HG02759 (cell line): ENCODE data around the gene ZNF385A.
"Not testable (repeated sequence)": the region's sequence is repeated elsewhere in the genome, so short reads cannot be mapped to it uniquely, and the experiment has no call there.

Source experiments
- ATAC-seq: cut with Tn5 transposase; IDR thresholded peaks from one replicate; pipeline ENCODE4 v1.9.1; 2021; ENCODE audit warnings: mild to moderate bottlenecking, moderate library complexity; ENCODE audit not compliant: unreplicated experiment

ZNF385A gene

DNA sequence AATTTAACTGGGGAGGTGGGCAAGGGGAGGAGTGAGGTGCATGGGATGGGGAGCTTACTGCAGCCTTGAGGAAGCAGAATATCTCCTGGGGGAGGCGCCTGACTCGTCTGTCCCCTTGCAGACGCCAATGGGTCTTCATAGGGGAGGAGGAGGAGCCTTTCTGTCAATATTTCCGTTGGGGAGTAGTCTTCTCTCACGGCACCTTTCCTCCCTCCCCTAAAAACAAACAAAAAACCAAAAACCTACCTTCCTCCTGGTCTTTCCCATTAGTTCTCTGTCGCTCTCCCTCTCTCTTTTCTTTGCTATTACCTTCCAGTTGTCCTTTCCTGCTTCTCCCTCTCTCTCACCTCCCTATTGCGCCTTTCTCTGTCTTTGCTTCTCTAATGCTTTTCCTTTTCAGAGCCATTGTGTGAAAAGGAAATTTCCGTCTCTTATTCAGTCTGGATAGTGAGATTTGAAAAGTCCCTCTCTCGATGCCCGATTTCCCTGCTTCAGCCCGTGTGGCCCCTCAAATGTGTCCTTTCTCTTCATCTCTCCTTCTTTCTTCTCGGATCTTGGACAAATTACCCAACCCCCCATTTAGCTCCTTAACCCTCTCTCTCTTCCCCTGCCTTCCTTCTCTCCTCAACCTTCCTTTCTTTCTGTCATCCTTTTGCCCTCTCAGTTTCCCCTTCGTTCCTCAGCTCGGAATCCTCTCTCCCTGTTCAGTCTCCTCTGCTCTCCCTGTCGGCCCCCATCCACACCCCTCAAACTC lies 26.2 kb downstream of the ZNF385A start:
- ATAC-seq: no peak

- ATAC-seq: no peak
These were observed 26.9 kb downstream of the ZNF385A start for GRCh38 chr12:54357506-54358190.

GRCh38 chr12:54356951-54357356 lies 27.6 kb downstream of the ZNF385A start:
- ATAC-seq: no peak

DNA sequence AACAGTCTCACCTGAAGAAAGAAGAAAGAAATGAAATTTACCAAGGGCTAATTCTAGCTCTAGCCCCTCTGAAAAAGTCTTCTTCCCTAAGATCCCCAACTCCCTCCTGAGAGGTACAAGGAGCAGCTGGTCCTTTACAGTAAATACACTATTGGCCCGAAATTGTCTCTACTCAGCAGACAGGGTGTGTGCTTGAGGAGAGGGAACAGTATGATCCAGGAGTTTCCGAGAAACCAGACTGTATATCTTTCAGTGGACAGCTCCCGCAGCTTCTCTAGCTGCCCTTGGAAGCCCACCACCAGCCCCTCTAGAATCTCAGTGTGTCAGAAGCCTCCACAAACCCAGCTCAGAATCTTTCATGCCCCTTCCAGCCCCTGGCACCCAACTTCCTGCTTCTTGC lies 28.3 kb downstream of the ZNF385A start:
- ATAC-seq: no peak

GRCh38 chr12:54355104-54355815 lies 29.3 kb downstream of the ZNF385A start:
- ATAC-seq: no peak

- ATAC-seq: not testable (repeated sequence)
These were observed 30.3 kb downstream of the ZNF385A start for GRCh38 chr12:54354271-54354670.

DNA sequence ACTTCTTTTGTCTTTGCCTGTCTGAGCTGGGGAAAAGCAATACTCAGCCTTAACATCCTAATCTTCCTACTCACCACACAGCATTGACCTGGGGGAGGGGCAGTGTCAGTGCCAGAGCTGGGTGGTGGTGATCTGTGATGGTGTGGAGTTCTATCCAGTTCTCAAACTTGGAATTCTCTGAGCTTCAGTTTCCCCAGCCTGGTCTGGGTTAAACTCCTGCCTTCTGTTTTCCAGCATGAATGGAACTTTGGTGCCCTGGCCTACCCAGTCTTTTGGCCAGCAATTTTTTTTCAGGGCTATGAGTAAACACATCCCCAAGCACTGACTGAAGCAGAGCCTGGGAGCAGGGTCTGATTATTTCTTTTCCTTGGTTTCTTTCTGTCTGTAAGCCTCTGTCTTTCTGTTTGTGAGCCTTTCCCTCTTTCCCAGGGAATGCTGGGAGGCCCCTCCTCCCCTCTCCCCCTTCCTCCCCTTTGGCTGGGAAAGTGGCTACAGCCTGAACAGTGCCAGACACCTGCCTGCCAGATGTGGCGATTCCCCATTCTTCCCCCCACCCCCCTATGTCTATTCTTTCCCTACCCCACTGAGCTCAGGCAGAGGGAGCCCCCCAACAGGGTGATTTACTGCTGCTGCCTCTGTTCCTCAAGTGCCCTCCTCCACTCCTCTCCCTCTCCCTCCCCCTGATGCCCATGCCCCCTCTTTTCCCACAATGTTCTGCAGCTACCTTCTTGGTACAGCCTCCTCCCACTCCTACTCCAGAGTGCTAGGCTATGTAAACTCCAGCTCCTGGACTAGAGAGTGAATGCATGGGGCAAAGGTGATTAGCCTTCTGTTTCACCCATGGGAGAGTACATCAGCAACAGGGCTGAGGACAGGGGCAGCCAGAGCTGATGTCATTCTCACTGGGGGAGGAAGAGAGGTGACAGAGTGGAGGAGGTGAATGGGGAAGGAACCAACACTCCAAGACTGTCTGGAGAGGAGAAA lies 31.4 kb downstream of the ZNF385A start:
- no peak for ATAC-seq

DNA sequence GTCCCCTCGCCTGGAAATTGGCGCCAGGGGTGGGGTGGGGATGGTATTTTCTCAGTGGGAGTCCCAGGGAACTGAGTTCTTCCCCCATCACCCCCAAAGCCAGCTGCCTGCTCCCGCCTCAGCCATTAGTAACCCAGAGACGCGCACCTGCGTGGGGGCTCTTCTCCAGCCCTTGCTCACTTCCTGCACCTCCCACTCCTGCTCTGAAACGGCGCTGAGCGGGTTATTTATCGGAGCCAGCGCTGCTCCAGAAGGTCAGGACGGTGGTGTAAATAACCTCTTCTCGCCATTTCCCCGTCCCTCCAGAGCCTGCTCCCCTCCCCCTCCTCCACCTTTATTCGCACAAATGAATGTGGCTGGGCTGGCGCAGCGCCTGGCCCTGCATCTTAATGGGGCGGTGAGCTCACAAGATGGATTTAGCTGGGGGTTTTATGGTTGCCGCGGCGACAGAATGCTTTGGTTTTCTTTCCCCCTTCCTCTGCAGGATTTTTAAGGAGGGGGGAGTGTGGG lies 32.5 kb downstream of the ZNF385A start:
- ATAC-seq: no peak

- no peak for ATAC-seq
These were observed 33.2 kb downstream of the ZNF385A start for GRCh38 chr12:54351341-54351740.

DNA sequence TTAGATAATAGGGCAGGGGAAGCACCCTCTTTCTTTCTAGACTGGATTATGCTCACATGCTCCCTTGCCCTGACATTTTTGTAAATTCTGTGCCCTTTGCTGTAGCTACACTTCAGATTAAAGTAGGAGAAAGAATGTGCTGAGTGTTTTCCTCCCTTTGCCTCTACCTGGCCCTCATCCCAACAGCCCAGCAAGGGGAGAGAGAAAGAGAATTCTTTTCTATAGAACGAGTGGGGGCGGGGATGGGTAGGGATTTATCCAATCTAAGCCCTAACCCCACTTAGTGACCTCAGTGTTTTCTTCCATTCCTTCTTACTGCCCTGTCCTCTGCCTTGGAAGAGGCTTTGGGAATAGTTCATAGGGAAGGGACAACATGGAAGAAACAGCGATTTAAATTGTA lies 33.8 kb downstream of the ZNF385A start:
- no peak for ATAC-seq

DNA sequence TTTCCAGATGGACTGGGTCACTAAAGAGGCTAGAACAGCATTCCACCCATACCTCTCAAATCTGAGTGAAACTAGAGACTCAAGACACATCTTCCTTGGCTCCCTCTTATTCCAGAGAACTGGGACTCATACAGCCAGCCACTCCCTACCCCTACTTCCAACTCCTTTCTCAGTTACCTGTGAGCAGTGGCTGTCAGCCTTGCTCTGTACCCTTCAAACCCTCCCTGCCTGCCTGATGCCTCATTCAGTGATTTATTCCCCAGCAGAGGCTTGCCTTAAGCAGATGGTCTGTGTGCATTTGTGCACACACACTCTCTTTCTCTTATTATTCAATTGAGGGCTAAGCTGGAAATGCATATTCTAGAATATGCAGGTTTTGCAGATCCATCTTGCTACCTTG lies 34.9 kb downstream of the ZNF385A start:
- ATAC-seq: no peak

DNA sequence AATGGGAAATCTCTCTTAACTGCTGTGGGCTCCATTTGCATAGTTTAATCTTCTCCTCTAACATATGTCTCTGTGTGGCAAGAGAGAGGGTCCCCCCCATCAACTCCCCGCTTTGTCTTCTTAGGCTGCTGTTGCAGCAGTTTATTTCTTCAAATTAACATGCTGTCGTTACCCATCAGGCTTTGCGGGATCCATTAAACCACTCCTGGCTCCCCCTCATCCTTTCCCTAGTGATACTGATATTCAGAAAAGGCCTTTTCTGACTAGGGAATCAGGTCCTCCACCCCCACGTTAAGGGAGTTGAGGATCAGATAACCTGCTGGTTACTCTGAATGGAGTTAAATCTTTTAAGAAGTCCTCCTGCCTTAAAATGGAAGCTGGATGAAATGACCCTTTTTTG lies 35.5 kb downstream of the ZNF385A start:
- ATAC-seq: no peak

- ATAC-seq: no peak
These were observed 42.9 kb downstream of the ZNF385A start for GRCh38 chr12:54341378-54342300.

- ATAC-seq: no peak
These were observed 43.7 kb downstream of the ZNF385A start for GRCh38 chr12:54340846-54341245.

DNA sequence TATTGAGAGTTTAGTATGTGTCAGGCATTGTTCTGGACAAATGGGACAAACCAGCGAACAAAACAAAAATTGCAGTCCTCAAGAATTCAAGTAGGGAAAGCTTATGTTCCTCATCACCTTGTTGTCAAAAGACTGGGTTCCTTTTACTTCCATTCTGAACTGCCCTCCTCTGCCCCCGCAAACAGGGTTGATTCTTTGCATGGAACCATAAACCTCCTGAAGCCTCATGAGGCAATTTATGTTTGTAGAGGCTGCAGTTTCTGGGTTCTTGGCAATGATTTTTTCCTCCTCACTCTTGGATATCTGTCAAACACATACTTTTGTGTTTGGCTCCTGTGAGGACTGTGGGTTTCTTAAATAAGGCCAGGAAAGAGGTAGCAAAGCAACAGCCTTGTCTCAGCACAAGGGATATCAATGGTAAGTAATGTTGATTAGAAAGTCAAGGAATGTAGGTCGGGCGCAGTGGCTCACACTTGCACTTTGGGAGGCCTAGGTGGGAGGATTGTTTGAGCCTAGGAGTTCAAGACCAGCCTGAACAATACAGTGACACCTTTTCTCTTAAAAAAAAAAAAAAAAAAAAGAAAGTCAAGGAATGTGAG lies 45.7 kb downstream of the ZNF385A start:
- ATAC-seq: no peak

DNA sequence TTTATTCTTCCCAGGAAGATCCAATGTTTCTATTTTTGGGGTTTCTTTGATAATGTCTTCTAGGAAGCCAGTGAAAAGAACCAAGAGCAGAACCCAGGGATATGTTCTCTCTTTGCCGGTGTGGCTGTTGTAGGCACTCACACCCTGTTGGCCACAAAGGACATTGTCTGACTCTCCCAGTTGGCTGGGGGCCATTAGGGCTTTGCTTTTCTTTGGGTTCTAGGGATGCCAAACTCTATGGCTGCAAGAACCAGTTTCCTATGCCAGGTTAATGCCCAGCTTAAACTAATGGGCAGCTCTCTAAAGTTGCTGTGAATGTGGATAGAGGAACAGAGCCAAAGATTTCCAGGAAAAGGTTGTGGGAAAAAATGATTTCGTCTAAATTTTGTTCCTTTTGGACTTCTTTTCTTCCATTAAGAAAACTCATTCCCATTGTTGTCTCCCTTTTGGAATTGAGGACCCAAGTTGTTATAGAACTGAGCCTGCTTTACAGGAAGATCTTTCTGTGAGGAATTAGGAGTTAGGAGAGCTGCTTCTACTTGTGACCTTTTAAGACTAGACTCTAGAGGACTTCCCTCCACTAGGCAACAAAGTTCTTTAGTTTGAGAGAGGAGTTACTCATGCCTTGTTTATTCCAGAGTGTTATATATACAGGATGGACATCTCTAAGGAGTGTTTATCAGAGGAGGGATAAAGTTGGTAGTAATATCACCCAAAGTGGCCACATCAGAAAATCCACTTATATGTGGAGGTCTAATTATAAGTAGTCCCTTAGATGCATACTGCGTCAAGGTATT lies 46.5 kb downstream of the ZNF385A start:
- no peak for ATAC-seq

GRCh38 chr12:54337280-54337842 lies 47.2 kb downstream of the ZNF385A start:
- ATAC-seq: no peak
